ENCODE results near the gene RHOXF1.
"Not testable (repeated sequence)": the region's sequence is repeated elsewhere in the genome, so short reads cannot be mapped to it uniquely, and the experiment has no call there.

RHOXF1 gene

DNA sequence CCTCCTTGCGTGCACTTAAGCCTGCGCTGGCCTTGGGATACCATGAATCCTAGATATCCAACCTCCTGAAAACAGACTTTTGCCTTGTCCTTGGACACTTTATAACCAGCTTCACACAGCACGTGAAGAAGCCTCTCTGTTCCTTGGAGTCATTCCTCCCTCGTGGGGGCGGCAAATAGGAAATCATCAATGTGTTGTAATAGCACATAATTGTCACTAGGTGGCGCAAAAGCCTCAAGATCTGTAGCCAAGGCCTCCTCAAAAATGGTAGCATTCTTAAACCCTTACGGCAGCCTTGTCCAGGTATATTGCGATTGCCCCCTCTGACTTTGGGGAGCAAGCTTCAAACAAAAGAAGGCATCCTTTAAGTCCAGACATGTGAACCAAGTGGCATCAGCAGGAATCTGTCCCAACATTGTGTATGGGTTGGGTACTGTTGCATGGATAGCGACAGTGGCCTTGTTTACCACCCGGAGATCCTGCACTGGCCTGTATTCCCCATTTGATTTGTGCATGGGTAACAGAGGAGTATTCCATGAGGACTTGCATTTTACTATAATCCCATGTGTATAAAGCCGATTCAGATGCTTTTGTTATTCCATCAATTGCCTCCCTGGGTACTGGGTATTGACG lies 30.0 kb downstream of the RHOXF1 start:
- DNase-seq = not testable (repeated sequence)

DNA sequence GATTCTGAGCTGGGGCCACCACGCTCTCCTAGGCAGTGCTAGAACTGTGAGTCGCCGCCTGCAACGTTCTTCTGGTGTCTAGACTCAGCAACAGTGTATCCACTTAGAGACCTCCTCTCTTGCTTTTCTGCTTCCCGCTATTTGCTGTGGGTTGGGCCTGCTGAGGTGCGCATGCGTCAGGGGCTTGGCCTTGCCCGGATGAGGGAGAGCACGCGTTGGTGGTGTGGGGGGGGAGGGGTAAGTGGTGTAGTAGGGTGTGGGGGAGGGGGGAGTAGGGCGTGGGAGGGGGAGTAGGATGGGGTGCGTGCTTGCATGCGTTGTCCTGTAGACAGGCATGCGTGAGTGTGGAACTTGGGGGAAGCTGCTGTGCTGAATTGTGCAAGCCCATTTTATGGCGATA lies 38.1 kb downstream of the RHOXF1 start, which contains the start of gene RHOXF2B:
TSS of gene RHOXF2B (minus strand) at position 101 of the 400 bp plus-strand sequence. CDS start 138 bp downstream, outside the sequence.
- not testable (repeated sequence) for DNase-seq

DNA sequence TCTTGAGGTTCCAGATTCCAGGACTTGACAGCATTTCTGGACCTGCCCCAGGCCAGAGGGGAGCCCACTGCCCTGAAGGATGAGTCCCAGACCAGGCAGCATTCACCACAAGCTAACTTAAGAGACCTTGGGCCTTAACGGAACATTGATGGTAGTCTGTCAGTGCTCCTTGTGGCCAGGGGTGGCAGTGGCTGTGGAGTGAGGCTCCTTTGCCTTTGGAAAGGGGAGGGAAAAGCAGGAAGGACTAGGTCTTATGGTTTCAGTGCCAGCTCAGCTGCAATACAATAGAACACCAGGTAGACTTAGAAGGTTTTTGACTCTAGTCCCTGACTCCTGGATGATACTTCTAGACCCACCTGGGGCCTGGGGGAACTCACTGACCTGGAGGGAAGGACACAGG lies 49.5 kb downstream of the RHOXF1 start:
- DNase-seq = not testable (repeated sequence)
